K562 (cell line): Measurements from ENCODE around the gene HAPSTR1. TPM values are rescaled to one million over a fixed set of nuclear protein-coding genes. Genes with fewer than 3 reads are reported as not detected.

ENCODE experiments used
- C11orf30 ChIP-seq: fragments of 450-650 bp; IDR thresholded peaks from 2 replicates; pipeline ENCODE4 v1.6.1; 2016; ENCODE audit warnings: low read depth, mild to moderate bottlenecking
- CREM ChIP-seq: IDR thresholded peaks from 2 replicates; pipeline ENCODE4 v1.6.1; 2014; ENCODE audit warnings: antibody characterized with exemption, low read depth
- CTBP1 ChIP-seq: fragments of 450-650 bp; IDR thresholded peaks from 2 replicates; pipeline ENCODE4 v1.6.1; 2016; ENCODE audit warnings: borderline replicate concordance
- DDX20 ChIP-seq: fragments of 450-650 bp; IDR thresholded peaks from 2 replicates; pipeline ENCODE4 v1.6.1; 2016; ENCODE audit warnings: missing genetic modification characterization, low read depth, mild to moderate bottlenecking, missing compliant biosample characterization, moderate library complexity
- DNMT1 ChIP-seq: fragments of 450-650 bp; IDR thresholded peaks from 2 replicates; pipeline ENCODE4 v1.6.1; 2016; ENCODE audit warnings: antibody characterized with exemption, mild to moderate bottlenecking
- EZH2 ChIP-seq: IDR thresholded peaks from 2 replicates; pipeline ENCODE4 v1.6.1; 2012; ENCODE audit warnings: low read depth, mild to moderate bottlenecking, inconsistent platforms, low read length, borderline replicate concordance
- FOXJ3 ChIP-seq: sonication (generic); formaldehyde crosslinking; IDR thresholded peaks from 2 replicates; pipeline ENCODE4 v1.4.0; 2020; ENCODE audit warnings: mild to moderate bottlenecking, missing genetic modification reagents
- GABPB1 ChIP-seq: sonication (generic); formaldehyde crosslinking; IDR thresholded peaks from 2 replicates; pipeline ENCODE4 v1.8.0; 2022; ENCODE audit warnings: mild to moderate bottlenecking, missing genetic modification reagents
- JUND ChIP-seq, 2 experiments: IDR thresholded peaks; 2 replicates in 1 of 2; 3 replicates in 1 of 2; pipeline ENCODE4 v1.6.1; 2011; ENCODE audit warnings: borderline replicate concordance in 2 of 2, low read depth in 2 of 2, low read length in 2 of 2, improper control_type of control experiment in 1 of 2, missing biosample characterization in 1 of 2, missing genetic modification characterization in 1 of 2, missing genetic modification reagents in 1 of 2
- MAFK ChIP-seq: IDR thresholded peaks from 2 replicates; pipeline ENCODE4 v1.6.1; 2011; ENCODE audit warnings: low read length, improper control_type of control experiment
- NR2C2 ChIP-seq, 2 experiments: fragments of 200-800 bp in 1 of 2; sonication (Bioruptor generic) in 1 of 2; sonication (generic) in 1 of 2; formaldehyde crosslinking in 1 of 2; IDR thresholded peaks; 2 replicates each; pipeline versions ENCODE4 v1.6.1 to v1.8.0; 2016 to 2022; ENCODE audit warnings: mild to moderate bottlenecking in 1 of 2, missing compliant biosample characterization in 1 of 2, missing genetic modification characterization in 1 of 2, missing genetic modification reagents in 1 of 2
- NR3C1 ChIP-seq: sonication (generic); formaldehyde crosslinking; IDR thresholded peaks from 2 replicates; pipeline ENCODE4 v1.8.1; 2022; ENCODE audit warnings: missing genetic modification reagents
- SOX6 ChIP-seq: fragments of 450-650 bp; IDR thresholded peaks from 2 replicates; pipeline ENCODE4 v1.6.1; 2014; ENCODE audit warnings: mild to moderate bottlenecking
- SP1 ChIP-seq: sonication (generic); formaldehyde crosslinking; IDR thresholded peaks from 2 replicates; pipeline ENCODE4 v1.8.1; 2022; ENCODE audit warnings: mild to moderate bottlenecking, missing genetic modification reagents
- UBTF ChIP-seq, 2 experiments: IDR thresholded peaks; 2 replicates each; pipeline ENCODE4 v1.6.1; 2012; ENCODE audit warnings: improper control_type of control experiment in 2 of 2, low read depth in 2 of 2, low read length in 2 of 2, borderline replicate concordance in 1 of 2
- XRCC4 ChIP-seq: IDR thresholded peaks from one replicate; pipeline ENCODE4 v1.6.1; 2011; ENCODE audit not compliant: insufficient read depth, insufficient read length; ENCODE audit errors: extremely low read depth
- ZNF197 ChIP-seq: fragments of 200-800 bp; sonication (Bioruptor generic); IDR thresholded peaks from 2 replicates; pipeline ENCODE4 v1.6.1; 2016; ENCODE audit warnings: low read depth, missing genetic modification characterization, missing compliant biosample characterization
- polyA plus RNA-seq, 8 experiments: library from polyadenylated mRNA; depleted of rRNA in 4 of 8; stranded (reverse) in 5 of 8; unstranded in 3 of 8; fragments of >200 nt; fragmentation: Nextera tagmentation in 2 of 8; fragmentation: Illumina TruSeq in 1 of 8; extraction: Ambion mirVana in 2 of 8; extraction: Trizol in 1 of 8; gene quantifications; 2 replicates each; pipeline versions ENCODE4 v1.2.1 to v1.2.3, GENCODE V29; 2011 to 2014; ENCODE audit warnings: inconsistent platforms in 1 of 8, missing spikeins in 1 of 8
- total RNA-seq, 7 experiments: library from RNA; depleted of rRNA in 6 of 7; stranded (reverse); fragments of >200 nt in 6 of 7; fragmentation: Illumina TruSeq in 2 of 7; extraction: Trizol in 2 of 7; gene quantifications; 2 replicates each; pipeline versions ENCODE4 v1.2.1 to v1.2.3, GENCODE V29; 2011 to 2021; ENCODE audit warnings: low replicate concordance in 1 of 7
- TF ChIP-seq, protein P1 (sequence below), 2 experiments: fragments of 450-650 bp; IDR thresholded peaks; 2 replicates each; pipeline ENCODE4 v1.6.1; 2016
- TF ChIP-seq, protein P2 (sequence below): fragments of 450-650 bp; conservative IDR thresholded peaks from 2 replicates; pipeline ENCODE4 v1.6.1; 2016; ENCODE audit warnings: missing genetic modification characterization, low read depth, mild to moderate bottlenecking, control low read depth, missing compliant biosample characterization

The HAPSTR1 gene
- total and polyA plus RNA-seq, 9 of the 15 experiments (the other 6 are each of a cell fraction or from before 2014, with no cell fraction given) = 10.8 to 67.9 (median 36.5) TPM

- TF ChIP-seq NR2C2 (CRISPR knock-in tag; IDR thresholded peaks at IDR 0.05) = no peak
- TF ChIP-seq NR2C2 (tag; IDR thresholded peaks at IDR 0.05) = peak; percentile 4; the same call in 1 of the 2 replicates
- TF ChIP-seq, protein P1, sequence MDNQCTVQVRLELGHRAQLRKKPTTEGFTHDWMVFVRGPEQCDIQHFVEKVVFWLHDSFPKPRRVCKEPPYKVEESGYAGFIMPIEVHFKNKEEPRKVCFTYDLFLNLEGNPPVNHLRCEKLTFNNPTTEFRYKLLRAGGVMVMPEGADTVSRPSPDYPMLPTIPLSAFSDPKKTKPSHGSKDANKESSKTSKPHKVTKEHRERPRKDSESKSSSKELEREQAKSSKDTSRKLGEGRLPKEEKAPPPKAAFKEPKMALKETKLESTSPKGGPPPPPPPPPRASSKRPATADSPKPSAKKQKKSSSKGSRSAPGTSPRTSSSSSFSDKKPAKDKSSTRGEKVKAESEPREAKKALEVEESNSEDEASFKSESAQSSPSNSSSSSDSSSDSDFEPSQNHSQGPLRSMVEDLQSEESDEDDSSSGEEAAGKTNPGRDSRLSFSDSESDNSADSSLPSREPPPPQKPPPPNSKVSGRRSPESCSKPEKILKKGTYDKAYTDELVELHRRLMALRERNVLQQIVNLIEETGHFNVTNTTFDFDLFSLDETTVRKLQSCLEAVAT (IDR thresholded peaks at IDR 0.05) = 0 out of 4 replicates have a peak, but pooled peaks of 1 of the 2 experiments have one; percentile 43
- no peak for TF ChIP-seq ZNF197 (CRISPR knock-in tag)
- TF ChIP-seq MAFK = peak; percentile 40; the same call in 1 of the 2 replicates
- TF ChIP-seq DDX20 (tag) = no peak
- no peak for TF ChIP-seq NR3C1 (CRISPR knock-in tag)
- TF ChIP-seq GABPB1 (CRISPR knock-in tag) = peak; percentile 51
- TF ChIP-seq C11orf30 = peak; percentile 55
- peak; percentile 29; the same call in 1 of the 2 replicates for TF ChIP-seq CTBP1
- peak; percentile 61 for TF ChIP-seq SOX6
- TF ChIP-seq, protein P2, sequence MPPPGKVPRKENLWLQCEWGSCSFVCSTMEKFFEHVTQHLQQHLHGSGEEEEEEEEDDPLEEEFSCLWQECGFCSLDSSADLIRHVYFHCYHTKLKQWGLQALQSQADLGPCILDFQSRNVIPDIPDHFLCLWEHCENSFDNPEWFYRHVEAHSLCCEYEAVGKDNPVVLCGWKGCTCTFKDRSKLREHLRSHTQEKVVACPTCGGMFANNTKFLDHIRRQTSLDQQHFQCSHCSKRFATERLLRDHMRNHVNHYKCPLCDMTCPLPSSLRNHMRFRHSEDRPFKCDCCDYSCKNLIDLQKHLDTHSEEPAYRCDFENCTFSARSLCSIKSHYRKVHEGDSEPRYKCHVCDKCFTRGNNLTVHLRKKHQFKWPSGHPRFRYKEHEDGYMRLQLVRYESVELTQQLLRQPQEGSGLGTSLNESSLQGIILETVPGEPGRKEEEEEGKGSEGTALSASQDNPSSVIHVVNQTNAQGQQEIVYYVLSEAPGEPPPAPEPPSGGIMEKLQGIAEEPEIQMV (tag) = 0 out of 2 replicates have a peak, but pooled peaks have one; percentile 39
- TF ChIP-seq EZH2 = no peak
- no peak for TF ChIP-seq DNMT1
- 0 out of 2 replicates have a peak, but pooled peaks have one; percentile 25 for TF ChIP-seq CREM
- 0 out of 4 replicates have a peak, but pooled peaks of 1 of the 2 experiments have one; percentile 13 for TF ChIP-seq UBTF (IDR thresholded peaks at IDR 0.05; ENCODE audit: borderline replicate concordance in 1 of 2, low read depth in 2 of 2, low read length in 2 of 2)
- TF ChIP-seq FOXJ3 (CRISPR knock-in tag) = no peak
- TF ChIP-seq SP1 = no peak
- no peak for TF ChIP-seq XRCC4
- peak; percentile 34; the same call in 1 of the 2 replicates for TF ChIP-seq JUND (IDR thresholded peaks at IDR 0.05; ENCODE audit: borderline replicate concordance, low read depth, low read length)
- peak; percentile 56; the same call in 1 of the 3 replicates for TF ChIP-seq JUND (tag; IDR thresholded peaks at IDR 0.05; ENCODE audit: borderline replicate concordance, low read depth, low read length)
These were observed 14.2 kb upstream of the HAPSTR1 start (continued) for GRCh38 chr16:9077091-9077809.
